ENCODE results near the gene CSF2RB.

Gene CSF2RB

GRCh38 chr22:36892292-36892691 is 21.1 kb upstream of the CSF2RB start:
- DNase-seq: no peak

- no peak for DNase-seq
Measured at GRCh38 chr22:36893262-36893661, 20.2 kb upstream of the CSF2RB start.

GRCh38 chr22:36894266-36894665 is 19.2 kb upstream of the CSF2RB start:
- peak; percentile 41 for DNase-seq

GRCh38 chr22:36897611-36898010 is 15.8 kb upstream of the CSF2RB start:
- DNase-seq: no peak

- no peak for DNase-seq
Measured at GRCh38 chr22:36898690-36899089, 14.7 kb upstream of the CSF2RB start.

GRCh38 chr22:36899498-36899897 is 13.9 kb upstream of the CSF2RB start:
- no peak for DNase-seq

- no peak for DNase-seq
Measured at GRCh38 chr22:36900225-36900624, 13.2 kb upstream of the CSF2RB start.

- no peak for DNase-seq
Measured at GRCh38 chr22:36900880-36901279, 12.5 kb upstream of the CSF2RB start.

- DNase-seq: no peak
Measured at GRCh38 chr22:36901411-36902142, 11.9 kb upstream of the CSF2RB start.

- peak; percentile 56 for DNase-seq
Measured at GRCh38 chr22:36902143-36902926, 11.1 kb upstream of the CSF2RB start.

GRCh38 chr22:36904260-36904880 is 9.1 kb upstream of the CSF2RB start:
- DNase-seq: no peak

GRCh38 chr22:36907253-36908195 is 5.9 kb upstream of the CSF2RB start:
- DNase-seq: no peak

- no peak for DNase-seq
Measured at GRCh38 chr22:36910461-36910860, 3.0 kb upstream of the CSF2RB start.

GRCh38 chr22:36911887-36912661 is 1.4 kb upstream of the CSF2RB start:
- DNase-seq: no peak

GRCh38 chr22:36912694-36913426 is 568 bp upstream of the CSF2RB start:
- no peak for DNase-seq

- DNase-seq: no peak
Measured at GRCh38 chr22:36914390-36914752, 943 bp downstream of the CSF2RB start.

GRCh38 chr22:36916034-36916433 is 2.6 kb downstream of the CSF2RB start:
- no peak for DNase-seq

- DNase-seq: peak; percentile 65
Measured at GRCh38 chr22:36918586-36919284, 5.3 kb downstream of the CSF2RB start.

GRCh38 chr22:36921309-36922104 is 8.1 kb downstream of the CSF2RB start:
- peak; percentile 94 for DNase-seq
